ENCODE results near the gene PAFAH2.

Gene PAFAH2

DNA sequence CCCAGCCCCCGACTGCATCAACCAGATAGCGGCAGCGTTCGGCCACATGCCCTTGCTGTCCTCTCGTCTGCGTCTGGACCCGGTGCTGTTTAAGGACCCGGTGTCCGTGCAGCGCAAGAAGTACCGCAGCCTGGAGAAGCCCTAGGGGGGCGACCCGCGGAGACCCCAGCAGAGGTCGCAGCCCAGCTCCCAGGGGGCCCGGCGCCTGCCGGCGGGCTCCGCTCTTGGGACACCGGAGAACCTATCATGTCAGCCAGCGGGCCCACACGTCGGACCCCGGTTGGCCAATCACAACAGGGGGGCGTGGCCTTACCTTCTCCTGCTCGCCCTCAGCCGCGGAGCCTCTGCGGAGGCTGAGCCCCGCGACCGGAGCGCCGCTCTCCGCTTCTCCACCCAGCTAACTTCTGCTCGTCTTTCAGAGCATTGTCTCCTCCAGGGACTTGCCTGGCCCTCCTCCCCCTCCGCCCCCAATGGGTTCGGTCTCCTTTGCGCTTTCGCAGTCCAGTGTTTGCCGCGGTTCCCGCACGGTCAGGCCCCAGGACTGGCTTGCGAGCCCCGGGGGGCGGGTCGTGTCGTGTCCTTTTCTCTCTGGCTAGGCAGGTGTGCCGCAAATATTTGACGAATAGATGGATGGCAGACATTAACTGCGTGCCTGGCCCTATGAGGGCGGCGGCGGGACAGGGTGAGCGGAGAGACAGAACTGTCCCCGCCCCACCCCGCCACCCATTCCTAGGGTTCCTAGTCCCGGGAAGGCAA, 37.5 kb upstream of the PAFAH2 start (continued):
- peak; percentile 61; the same call in 1 of the 2 replicates for TF ChIP-seq ZXDB (tag by site-specific recombination; IDR thresholded peaks at IDR 0.05)
- TF ChIP-seq HOXD13 (CRISPR knock-in tag; IDR thresholded peaks at IDR 0.05; ENCODE audit: borderline replicate concordance): no peak
- TF ChIP-seq, protein P1, sequence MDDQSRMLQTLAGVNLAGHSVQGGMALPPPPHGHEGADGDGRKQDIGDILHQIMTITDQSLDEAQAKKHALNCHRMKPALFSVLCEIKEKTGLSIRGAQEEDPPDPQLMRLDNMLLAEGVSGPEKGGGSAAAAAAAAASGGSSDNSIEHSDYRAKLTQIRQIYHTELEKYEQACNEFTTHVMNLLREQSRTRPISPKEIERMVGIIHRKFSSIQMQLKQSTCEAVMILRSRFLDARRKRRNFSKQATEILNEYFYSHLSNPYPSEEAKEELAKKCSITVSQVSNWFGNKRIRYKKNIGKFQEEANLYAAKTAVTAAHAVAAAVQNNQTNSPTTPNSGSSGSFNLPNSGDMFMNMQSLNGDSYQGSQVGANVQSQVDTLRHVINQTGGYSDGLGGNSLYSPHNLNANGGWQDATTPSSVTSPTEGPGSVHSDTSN (CRISPR knock-in tag; IDR thresholded peaks at IDR 0.05): no peak
- TF ChIP-seq ZNF184 (tag by site-specific recombination; IDR thresholded peaks at IDR 0.05): no peak
- TF ChIP-seq, protein P2, sequence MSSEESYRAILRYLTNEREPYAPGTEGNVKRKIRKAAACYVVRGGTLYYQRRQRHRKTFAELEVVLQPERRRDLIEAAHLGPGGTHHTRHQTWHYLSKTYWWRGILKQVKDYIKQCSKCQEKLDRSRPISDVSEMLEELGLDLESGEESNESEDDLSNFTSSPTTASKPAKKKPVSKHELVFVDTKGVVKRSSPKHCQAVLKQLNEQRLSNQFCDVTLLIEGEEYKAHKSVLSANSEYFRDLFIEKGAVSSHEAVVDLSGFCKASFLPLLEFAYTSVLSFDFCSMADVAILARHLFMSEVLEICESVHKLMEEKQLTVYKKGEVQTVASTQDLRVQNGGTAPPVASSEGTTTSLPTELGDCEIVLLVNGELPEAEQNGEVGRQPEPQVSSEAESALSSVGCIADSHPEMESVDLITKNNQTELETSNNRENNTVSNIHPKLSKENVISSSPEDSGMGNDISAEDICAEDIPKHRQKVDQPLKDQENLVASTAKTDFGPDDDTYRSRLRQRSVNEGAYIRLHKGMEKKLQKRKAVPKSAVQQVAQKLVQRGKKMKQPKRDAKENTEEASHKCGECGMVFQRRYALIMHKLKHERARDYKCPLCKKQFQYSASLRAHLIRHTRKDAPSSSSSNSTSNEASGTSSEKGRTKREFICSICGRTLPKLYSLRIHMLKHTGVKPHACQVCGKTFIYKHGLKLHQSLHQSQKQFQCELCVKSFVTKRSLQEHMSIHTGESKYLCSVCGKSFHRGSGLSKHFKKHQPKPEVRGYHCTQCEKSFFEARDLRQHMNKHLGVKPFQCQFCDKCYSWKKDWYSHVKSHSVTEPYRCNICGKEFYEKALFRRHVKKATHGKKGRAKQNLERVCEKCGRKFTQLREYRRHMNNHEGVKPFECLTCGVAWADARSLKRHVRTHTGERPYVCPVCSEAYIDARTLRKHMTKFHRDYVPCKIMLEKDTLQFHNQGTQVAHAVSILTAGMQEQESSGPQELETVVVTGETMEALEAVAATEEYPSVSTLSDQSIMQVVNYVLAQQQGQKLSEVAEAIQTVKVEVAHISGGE (tag by site-specific recombination; conservative IDR thresholded peaks at IDR 0.05; ENCODE audit: low read depth): no peak
- TF ChIP-seq ZNF426 (tag by site-specific recombination; IDR thresholded peaks at IDR 0.05): no peak
- TF ChIP-seq ZFHX2 (tag by site-specific recombination; conservative IDR thresholded peaks at IDR 0.05): no peak; the same call in 1 of the 2 replicates
- TF ChIP-seq ZNF658 (tag by site-specific recombination; IDR thresholded peaks at IDR 0.05): no peak
- TF ChIP-seq ZNF555 (tag by site-specific recombination; conservative IDR thresholded peaks at IDR 0.05): no peak
- TF ChIP-seq ZNF654 (tag by site-specific recombination; IDR thresholded peaks at IDR 0.05; ENCODE audit: low read depth): no peak
- TF ChIP-seq ZNF610 (tag by site-specific recombination; IDR thresholded peaks at IDR 0.05; ENCODE audit: borderline replicate concordance): peak; percentile 79; the same call in 1 of the 2 replicates
- no peak for TF ChIP-seq ZNF248 (tag by site-specific recombination; IDR thresholded peaks at IDR 0.05)
- TF ChIP-seq ZNF223 (tag by site-specific recombination; IDR thresholded peaks at IDR 0.05): 0 out of 2 replicates have a peak, but pooled peaks have one; percentile 27
- TF ChIP-seq ZNF623 (tag by site-specific recombination; IDR thresholded peaks at IDR 0.05): no peak
- TF ChIP-seq GLIS1 (tag by site-specific recombination; IDR thresholded peaks at IDR 0.05): peak; percentile 97
- TF ChIP-seq, protein P3, sequence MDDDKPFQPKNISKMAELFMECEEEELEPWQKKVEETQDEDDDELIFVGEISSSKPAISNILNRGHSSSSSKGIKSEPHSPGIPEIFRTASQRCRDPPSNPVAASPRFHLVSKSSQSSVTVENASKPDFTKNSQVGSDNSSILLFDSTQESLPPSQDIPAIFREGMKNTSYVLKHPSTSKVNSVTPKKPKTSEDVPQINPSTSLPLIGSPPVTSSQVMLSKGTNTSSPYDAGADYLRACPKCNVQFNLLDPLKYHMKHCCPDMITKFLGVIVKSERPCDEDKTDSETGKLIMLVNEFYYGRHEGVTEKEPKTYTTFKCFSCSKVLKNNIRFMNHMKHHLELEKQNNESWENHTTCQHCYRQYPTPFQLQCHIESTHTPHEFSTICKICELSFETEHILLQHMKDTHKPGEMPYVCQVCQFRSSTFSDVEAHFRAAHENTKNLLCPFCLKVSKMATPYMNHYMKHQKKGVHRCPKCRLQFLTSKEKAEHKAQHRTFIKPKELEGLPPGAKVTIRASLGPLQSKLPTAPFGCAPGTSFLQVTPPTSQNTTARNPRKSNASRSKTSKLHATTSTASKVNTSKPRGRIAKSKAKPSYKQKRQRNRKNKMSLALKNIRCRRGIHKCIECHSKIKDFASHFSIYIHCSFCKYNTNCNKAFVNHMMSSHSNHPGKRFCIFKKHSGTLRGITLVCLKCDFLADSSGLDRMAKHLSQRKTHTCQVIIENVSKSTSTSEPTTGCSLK (tag by site-specific recombination; IDR thresholded peaks at IDR 0.05): no peak
- TF ChIP-seq KLF9 (tag by site-specific recombination; IDR thresholded peaks at IDR 0.05; ENCODE audit: low read depth): peak; percentile 81; the same call in 1 of the 2 replicates
- no peak for TF ChIP-seq ZBTB48 (tag by site-specific recombination; IDR thresholded peaks at IDR 0.05)
- no peak for TF ChIP-seq ZNF777 (tag by site-specific recombination; IDR thresholded peaks at IDR 0.05; ENCODE audit: borderline replicate concordance)
- TF ChIP-seq, protein P4, sequence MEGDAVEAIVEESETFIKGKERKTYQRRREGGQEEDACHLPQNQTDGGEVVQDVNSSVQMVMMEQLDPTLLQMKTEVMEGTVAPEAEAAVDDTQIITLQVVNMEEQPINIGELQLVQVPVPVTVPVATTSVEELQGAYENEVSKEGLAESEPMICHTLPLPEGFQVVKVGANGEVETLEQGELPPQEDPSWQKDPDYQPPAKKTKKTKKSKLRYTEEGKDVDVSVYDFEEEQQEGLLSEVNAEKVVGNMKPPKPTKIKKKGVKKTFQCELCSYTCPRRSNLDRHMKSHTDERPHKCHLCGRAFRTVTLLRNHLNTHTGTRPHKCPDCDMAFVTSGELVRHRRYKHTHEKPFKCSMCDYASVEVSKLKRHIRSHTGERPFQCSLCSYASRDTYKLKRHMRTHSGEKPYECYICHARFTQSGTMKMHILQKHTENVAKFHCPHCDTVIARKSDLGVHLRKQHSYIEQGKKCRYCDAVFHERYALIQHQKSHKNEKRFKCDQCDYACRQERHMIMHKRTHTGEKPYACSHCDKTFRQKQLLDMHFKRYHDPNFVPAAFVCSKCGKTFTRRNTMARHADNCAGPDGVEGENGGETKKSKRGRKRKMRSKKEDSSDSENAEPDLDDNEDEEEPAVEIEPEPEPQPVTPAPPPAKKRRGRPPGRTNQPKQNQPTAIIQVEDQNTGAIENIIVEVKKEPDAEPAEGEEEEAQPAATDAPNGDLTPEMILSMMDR (tag by site-specific recombination; IDR thresholded peaks at IDR 0.05): peak; percentile 77; the same call in 1 of the 2 replicates
- no peak; the same call in 1 of the 2 replicates for TF ChIP-seq WT1 (tag by site-specific recombination; IDR thresholded peaks at IDR 0.05)
- TF ChIP-seq, protein P5, sequence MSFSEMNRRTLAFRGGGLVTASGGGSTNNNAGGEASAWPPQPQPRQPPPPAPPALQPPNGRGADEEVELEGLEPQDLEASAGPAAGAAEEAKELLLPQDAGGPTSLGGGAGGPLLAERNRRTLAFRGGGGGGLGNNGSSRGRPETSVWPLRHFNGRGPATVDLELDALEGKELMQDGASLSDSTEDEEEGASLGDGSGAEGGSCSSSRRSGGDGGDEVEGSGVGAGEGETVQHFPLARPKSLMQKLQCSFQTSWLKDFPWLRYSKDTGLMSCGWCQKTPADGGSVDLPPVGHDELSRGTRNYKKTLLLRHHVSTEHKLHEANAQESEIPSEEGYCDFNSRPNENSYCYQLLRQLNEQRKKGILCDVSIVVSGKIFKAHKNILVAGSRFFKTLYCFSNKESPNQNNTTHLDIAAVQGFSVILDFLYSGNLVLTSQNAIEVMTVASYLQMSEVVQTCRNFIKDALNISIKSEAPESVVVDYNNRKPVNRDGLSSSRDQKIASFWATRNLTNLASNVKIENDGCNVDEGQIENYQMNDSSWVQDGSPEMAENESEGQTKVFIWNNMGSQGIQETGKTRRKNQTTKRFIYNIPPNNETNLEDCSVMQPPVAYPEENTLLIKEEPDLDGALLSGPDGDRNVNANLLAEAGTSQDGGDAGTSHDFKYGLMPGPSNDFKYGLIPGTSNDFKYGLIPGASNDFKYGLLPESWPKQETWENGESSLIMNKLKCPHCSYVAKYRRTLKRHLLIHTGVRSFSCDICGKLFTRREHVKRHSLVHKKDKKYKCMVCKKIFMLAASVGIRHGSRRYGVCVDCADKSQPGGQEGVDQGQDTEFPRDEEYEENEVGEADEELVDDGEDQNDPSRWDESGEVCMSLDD (tag by site-specific recombination; IDR thresholded peaks at IDR 0.05): peak; percentile 60; the same call in 1 of the 2 replicates
- no peak for TF ChIP-seq ZNF266 (tag by site-specific recombination; IDR thresholded peaks at IDR 0.05; ENCODE audit: low read depth)
- TF ChIP-seq ZNF585B (tag by site-specific recombination; IDR thresholded peaks at IDR 0.05): no peak
- TF ChIP-seq, protein P6, sequence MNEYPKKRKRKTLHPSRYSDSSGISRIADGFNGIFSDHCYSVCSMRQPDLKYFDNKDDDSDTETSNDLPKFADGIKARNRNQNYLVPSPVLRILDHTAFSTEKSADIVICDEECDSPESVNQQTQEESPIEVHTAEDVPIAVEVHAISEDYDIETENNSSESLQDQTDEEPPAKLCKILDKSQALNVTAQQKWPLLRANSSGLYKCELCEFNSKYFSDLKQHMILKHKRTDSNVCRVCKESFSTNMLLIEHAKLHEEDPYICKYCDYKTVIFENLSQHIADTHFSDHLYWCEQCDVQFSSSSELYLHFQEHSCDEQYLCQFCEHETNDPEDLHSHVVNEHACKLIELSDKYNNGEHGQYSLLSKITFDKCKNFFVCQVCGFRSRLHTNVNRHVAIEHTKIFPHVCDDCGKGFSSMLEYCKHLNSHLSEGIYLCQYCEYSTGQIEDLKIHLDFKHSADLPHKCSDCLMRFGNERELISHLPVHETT (tag by site-specific recombination; IDR thresholded peaks at IDR 0.05): no peak
- TF ChIP-seq ZNF560 (tag by site-specific recombination; IDR thresholded peaks at IDR 0.05; ENCODE audit: borderline replicate concordance): no peak
- peak; percentile 77 for TF ChIP-seq ZBTB20 (tag by site-specific recombination; IDR thresholded peaks at IDR 0.05)
